ENCODE data around the gene PILRA.

GRCh38 chr7:100389437-100390088, 16.3 kb downstream of the PILRA start:
- no peak for TF ChIP-seq CTCF (IDR thresholded peaks at IDR 0.05)
- TF ChIP-seq POLR2A (IDR thresholded peaks at IDR 0.05): no peak
